Endometrial microvascular endothelial cells (primary cell): ENCODE results near the gene NRP2. TPM values are rescaled to one million over a fixed set of nuclear protein-coding genes. Genes with fewer than 3 reads are reported as not detected.

Experiments
- in situ Hi-C: cut with HindIII; loops from 2 replicates; pipeline ENCODE4 v1.10.0; 2017; ENCODE audit warnings: low sequenced_read_pairs, low pct_unique_long_range_greater_than_20kb; ENCODE audit errors: inconsistent ontology term
- total RNA-seq: library from RNA; depleted of rRNA; stranded (reverse); fragments of >200 nt; gene quantifications from one replicate; pipeline ENCODE4 v1.2.3, GENCODE V29; 2015; ENCODE audit errors: inconsistent ontology term

Gene NRP2
- total RNA-seq, 1 donor from 2014 or later, result 56.2 TPM

- in situ Hi-C loops, result no loop called here
Measured at GRCh38 chr2:205702576-205702975, 20.3 kb downstream of the NRP2 start.

- in situ Hi-C loops, result no loop called here
Measured at GRCh38 chr2:205703471-205704126, 21.3 kb downstream of the NRP2 start.

- in situ Hi-C loops, result no loop called here
Measured at GRCh38 chr2:205704127-205704741, 21.9 kb downstream of the NRP2 start.

- in situ Hi-C loops, result no loop called here
Measured at GRCh38 chr2:205705511-205706349, 23.4 kb downstream of the NRP2 start.

- in situ Hi-C loops, result no loop called here
Measured at GRCh38 chr2:205706769-205707381, 24.6 kb downstream of the NRP2 start.

- in situ Hi-C loops, result no loop called here
Measured at GRCh38 chr2:205708231-205708631, 25.9 kb downstream of the NRP2 start.

- in situ Hi-C loops, result no loop called here
Measured at GRCh38 chr2:205709319-205709718, 27.0 kb downstream of the NRP2 start.

- in situ Hi-C loops, result no loop called here
Measured at GRCh38 chr2:205712508-205712907, 30.2 kb downstream of the NRP2 start.

- in situ Hi-C loops, result no loop called here
Measured at GRCh38 chr2:205713086-205713485, 30.8 kb downstream of the NRP2 start.

- in situ Hi-C loops, result no loop called here
Measured at GRCh38 chr2:205714058-205714776, 31.9 kb downstream of the NRP2 start.

- in situ Hi-C loops, result no loop called here
Measured at GRCh38 chr2:205714789-205715720, 32.8 kb downstream of the NRP2 start.

- in situ Hi-C loops, result no loop called here
Measured at GRCh38 chr2:205715831-205716525, 33.7 kb downstream of the NRP2 start.

GRCh38 chr2:205717175-205717846 lies 35.0 kb downstream of the NRP2 start:
- in situ Hi-C loops, result no loop called here

GRCh38 chr2:205717999-205718398 lies 35.7 kb downstream of the NRP2 start:
- in situ Hi-C loops, result no loop called here

- in situ Hi-C loops, result no loop called here
Measured at GRCh38 chr2:205719847-205720246, 37.5 kb downstream of the NRP2 start.

GRCh38 chr2:205720451-205720902 lies 38.2 kb downstream of the NRP2 start:
- in situ Hi-C loops, result no loop called here

GRCh38 chr2:205721057-205721449 lies 38.8 kb downstream of the NRP2 start:
- in situ Hi-C loops, result no loop called here
